ENCODE measurements around the gene EPHA6.

Gene EPHA6

DNA sequence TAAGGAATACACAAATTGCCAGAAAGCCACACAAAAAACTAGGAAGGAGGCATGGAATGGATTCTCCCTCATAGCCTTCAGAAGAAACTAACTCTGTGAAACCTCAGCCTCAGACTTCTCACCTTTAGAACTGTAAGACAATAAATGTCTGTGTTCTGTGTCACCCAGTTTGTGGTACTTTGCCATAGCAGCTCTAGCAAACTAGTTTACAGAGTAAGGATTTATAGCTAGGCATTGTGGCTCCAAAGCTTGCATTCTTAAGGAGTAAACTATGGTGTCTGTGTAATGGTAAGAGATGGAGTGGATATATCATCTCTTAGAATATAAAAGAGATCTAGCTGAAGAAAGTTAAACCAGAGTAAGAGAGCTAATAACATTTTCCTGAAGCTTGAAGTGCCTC, 18.9 kb downstream of the EPHA6 start:
- Histone ChIP-seq H3K27me3 (ENCODE audit: control insufficient read depth in 2 of 2, insufficient read depth in 2 of 2, low read length in 2 of 2) (no peaks in the 10 kb centered on the region), H3K4me3 (ENCODE audit: low read length in 2 of 2) (no peak overlapping the region), H3K4me1 (ENCODE audit: control insufficient read depth in 2 of 2, insufficient read depth in 2 of 2, low read length in 2 of 2) (no peaks in the 10 kb centered on the region), H3K27ac (ENCODE audit: low read depth in 2 of 2, low read length in 2 of 2) (no peak overlapping the region), H3K36me3 (ENCODE audit: control insufficient read depth in 2 of 2, insufficient read depth in 2 of 2, low read length in 2 of 2) (no peaks in the 10 kb centered on the region), H3K9ac (ENCODE audit: low read depth in 1 of 2, low read length in 2 of 2) (no peak overlapping the region), H3K9me3 (ENCODE audit: control insufficient read depth in 2 of 2, low read length in 2 of 2) (no peaks in the 10 kb centered on the region)

DNA sequence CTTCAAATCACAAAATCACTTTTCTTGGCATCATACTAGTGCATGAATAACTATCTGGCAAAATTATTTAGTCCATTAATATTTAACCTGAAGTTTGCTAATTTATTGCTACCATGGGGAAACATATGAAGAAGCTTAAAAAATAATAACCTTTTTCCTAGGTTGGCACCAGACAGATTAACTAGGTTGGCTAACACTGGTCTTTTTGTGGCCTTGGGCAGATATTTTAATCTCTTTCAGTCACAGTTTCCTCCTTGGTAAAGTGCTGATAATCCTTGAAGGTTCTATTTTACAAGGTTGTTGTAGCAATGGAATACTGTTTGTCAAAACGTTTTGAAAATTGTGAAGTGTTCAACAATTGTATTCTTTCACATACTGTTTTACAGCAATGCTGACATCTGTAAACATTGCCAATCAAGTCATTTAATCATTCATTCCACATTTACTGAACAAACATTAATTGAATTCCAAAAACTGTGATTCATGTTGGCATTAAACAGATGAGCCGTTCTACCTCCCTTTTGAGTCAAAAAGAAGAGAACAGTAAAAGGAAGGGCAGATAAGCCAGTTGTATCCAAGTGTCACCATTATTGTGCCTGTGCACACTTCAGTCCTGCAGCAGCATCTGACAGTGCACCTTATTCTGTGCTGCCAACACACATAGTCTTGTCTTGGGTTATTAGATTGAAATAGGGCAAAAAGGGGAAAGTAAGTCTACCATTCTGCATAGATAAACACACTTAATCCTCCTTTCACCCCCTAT, 21.9 kb downstream of the EPHA6 start:
- Histone ChIP-seq H3K27ac (ENCODE audit: low read depth in 2 of 2, low read length in 2 of 2) (no peak overlapping the region), H3K4me3 (ENCODE audit: low read length in 2 of 2) (no peak overlapping the region), H3K36me3 (ENCODE audit: control insufficient read depth in 2 of 2, insufficient read depth in 2 of 2, low read length in 2 of 2) (no peaks in the 10 kb centered on the region), H3K27me3 (ENCODE audit: control insufficient read depth in 2 of 2, insufficient read depth in 2 of 2, low read length in 2 of 2) (no peaks in the 10 kb centered on the region), H3K9me3 (ENCODE audit: control insufficient read depth in 2 of 2, low read length in 2 of 2) (no peaks in the 10 kb centered on the region), H3K4me1 (ENCODE audit: control insufficient read depth in 2 of 2, insufficient read depth in 2 of 2, low read length in 2 of 2) (no peaks in the 10 kb centered on the region), H3K9ac (ENCODE audit: low read depth in 1 of 2, low read length in 2 of 2) (no peak overlapping the region)

DNA sequence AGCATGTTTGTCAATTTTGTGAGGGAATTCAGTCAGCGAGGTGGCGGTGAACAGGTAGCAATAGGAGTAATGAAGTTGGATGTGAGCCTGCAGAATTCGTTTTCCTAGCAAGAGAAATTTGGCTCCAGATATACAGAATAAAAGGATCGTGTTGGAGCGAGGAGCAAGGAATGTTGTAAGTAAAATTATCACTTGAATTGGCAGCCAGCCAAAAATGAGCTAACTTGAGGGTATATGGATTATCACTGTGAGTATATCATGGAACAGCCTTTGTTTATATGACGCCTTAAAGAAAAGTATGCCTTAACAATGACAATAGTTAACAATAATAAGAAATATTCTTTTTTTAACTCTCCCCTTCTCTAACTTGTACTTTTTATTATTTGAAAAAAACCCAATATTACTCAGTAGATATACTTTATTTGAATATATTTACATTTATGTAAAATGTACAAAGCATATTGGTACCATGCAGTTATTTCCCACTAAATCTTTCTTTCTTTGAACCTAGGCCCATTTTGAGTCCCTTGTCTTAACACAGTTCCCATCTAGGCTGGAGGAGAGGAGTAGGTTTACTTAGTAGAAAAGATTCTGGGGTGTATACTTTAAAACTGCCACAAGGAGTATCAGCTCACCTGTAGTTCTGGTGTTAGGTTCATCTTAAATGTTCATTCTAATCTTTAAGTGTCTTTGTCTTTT, 29.3 kb downstream of the EPHA6 start:
- Histone ChIP-seq H3K36me3 (ENCODE audit: control insufficient read depth in 2 of 2, insufficient read depth in 2 of 2, low read length in 2 of 2) (no peaks in the 10 kb centered on the region), H3K9me3 (ENCODE audit: control insufficient read depth in 2 of 2, low read length in 2 of 2) (no peaks in the 10 kb centered on the region), H3K4me1 (ENCODE audit: control insufficient read depth in 2 of 2, insufficient read depth in 2 of 2, low read length in 2 of 2) (no peaks in the 10 kb centered on the region), H3K4me3 (ENCODE audit: low read length in 2 of 2) (no peak overlapping the region), H3K27me3 (ENCODE audit: control insufficient read depth in 2 of 2, insufficient read depth in 2 of 2, low read length in 2 of 2) (no peaks in the 10 kb centered on the region), H3K27ac (ENCODE audit: low read depth in 2 of 2, low read length in 2 of 2) (no peak overlapping the region), H3K9ac (ENCODE audit: low read depth in 1 of 2, low read length in 2 of 2) (no peak overlapping the region)

DNA sequence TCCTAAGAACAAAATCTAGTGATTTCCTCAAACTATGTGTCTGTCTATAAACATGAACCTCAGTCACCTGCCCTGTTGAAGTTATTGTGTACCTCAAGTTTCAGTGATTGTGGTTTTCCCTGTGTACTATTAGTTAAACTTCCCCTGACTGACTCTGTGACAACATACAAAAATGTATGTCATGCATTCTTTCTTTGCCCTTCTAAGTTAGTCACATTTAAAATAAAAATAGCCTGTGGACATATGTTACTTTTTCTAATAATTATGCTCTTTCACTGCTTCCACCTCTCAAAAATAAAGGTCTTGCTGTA, 29.8 kb downstream of the EPHA6 start:
- H3K4me3 ChIP-seq (ENCODE audit: low read length in 2 of 2), result no peak overlapping the region
- no peaks in the 10 kb centered on the region for H3K36me3 ChIP-seq (ENCODE audit: control insufficient read depth in 2 of 2, insufficient read depth in 2 of 2, low read length in 2 of 2)
- no peaks in the 10 kb centered on the region for H3K9me3 ChIP-seq (ENCODE audit: control insufficient read depth in 2 of 2, low read length in 2 of 2)

DNA sequence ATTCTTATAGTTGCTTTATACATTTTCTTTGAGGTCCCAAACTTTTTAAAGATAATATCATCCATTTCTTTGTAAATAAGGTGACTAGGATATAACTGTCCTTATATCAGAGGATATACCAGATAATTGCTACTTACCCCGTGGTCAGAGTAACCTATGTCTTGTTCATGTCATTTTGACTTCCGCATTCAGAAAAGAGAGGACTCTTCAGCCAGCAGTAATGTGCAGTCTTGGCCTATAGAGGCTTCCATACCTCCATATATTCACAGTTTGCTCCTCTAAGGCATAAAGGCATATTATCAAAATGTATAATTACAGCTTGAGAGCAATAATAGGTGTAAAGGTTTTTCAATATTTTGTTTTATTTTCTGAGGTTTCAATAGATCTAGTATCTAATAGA, 38.5 kb downstream of the EPHA6 start:
- Histone ChIP-seq H3K4me3 (ENCODE audit: low read length in 2 of 2) (no peak overlapping the region), H3K27ac (ENCODE audit: low read depth in 2 of 2, low read length in 2 of 2) (no peak overlapping the region), H3K9ac (ENCODE audit: low read depth in 1 of 2, low read length in 2 of 2) (no peak overlapping the region), H3K4me1 (ENCODE audit: control insufficient read depth in 2 of 2, insufficient read depth in 2 of 2, low read length in 2 of 2) (no peaks in the 10 kb centered on the region), H3K27me3 (ENCODE audit: control insufficient read depth in 2 of 2, insufficient read depth in 2 of 2, low read length in 2 of 2) (no peaks in the 10 kb centered on the region), H3K36me3 (ENCODE audit: control insufficient read depth in 2 of 2, insufficient read depth in 2 of 2, low read length in 2 of 2) (no peaks in the 10 kb centered on the region), H3K9me3 (ENCODE audit: control insufficient read depth in 2 of 2, low read length in 2 of 2) (no peaks in the 10 kb centered on the region)

More for the DNA sequence above, 29.8 kb downstream of the EPHA6 start:
- no peaks in the 10 kb centered on the region for H3K27me3 ChIP-seq (ENCODE audit: control insufficient read depth in 2 of 2, insufficient read depth in 2 of 2, low read length in 2 of 2)
- no peak overlapping the region for H3K9ac ChIP-seq (ENCODE audit: low read depth in 1 of 2, low read length in 2 of 2)
- no peak overlapping the region for H3K27ac ChIP-seq (ENCODE audit: low read depth in 2 of 2, low read length in 2 of 2)
- H3K4me1 ChIP-seq (ENCODE audit: control insufficient read depth in 2 of 2, insufficient read depth in 2 of 2, low read length in 2 of 2), result no peaks in the 10 kb centered on the region

DNA sequence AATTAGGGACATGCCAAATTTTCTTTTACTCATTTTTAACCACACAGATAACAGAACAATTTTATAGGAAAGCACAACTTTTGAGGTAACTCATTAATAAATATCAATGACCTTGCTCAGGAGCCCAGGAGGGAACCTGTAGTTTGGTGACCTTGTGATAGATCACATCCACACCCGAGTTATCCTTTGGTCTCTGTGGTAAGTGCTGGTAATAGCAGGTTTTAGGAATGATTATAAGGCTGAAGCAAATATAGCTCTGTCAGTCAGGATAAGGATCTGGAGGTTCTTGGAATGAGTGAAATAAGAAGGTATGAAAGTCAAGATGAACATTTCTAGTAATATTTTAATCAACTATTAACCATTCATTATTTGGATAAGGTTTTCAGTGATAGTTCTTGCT, 46.5 kb downstream of the EPHA6 start:
- H3K36me3 ChIP-seq (ENCODE audit: control insufficient read depth in 2 of 2, insufficient read depth in 2 of 2, low read length in 2 of 2), result no peaks in the 10 kb centered on the region
- H3K4me1 ChIP-seq (ENCODE audit: control insufficient read depth in 2 of 2, insufficient read depth in 2 of 2, low read length in 2 of 2), result no peaks in the 10 kb centered on the region
- no peaks in the 10 kb centered on the region for H3K27me3 ChIP-seq (ENCODE audit: control insufficient read depth in 2 of 2, insufficient read depth in 2 of 2, low read length in 2 of 2)
- H3K9me3 ChIP-seq (ENCODE audit: control insufficient read depth in 2 of 2, low read length in 2 of 2), result no peaks in the 10 kb centered on the region
- H3K27ac ChIP-seq (ENCODE audit: low read depth in 2 of 2, low read length in 2 of 2), result no peak overlapping the region
- no peak overlapping the region for H3K9ac ChIP-seq (ENCODE audit: low read depth in 1 of 2, low read length in 2 of 2)
- no peak overlapping the region for H3K4me3 ChIP-seq (ENCODE audit: low read length in 2 of 2)

DNA sequence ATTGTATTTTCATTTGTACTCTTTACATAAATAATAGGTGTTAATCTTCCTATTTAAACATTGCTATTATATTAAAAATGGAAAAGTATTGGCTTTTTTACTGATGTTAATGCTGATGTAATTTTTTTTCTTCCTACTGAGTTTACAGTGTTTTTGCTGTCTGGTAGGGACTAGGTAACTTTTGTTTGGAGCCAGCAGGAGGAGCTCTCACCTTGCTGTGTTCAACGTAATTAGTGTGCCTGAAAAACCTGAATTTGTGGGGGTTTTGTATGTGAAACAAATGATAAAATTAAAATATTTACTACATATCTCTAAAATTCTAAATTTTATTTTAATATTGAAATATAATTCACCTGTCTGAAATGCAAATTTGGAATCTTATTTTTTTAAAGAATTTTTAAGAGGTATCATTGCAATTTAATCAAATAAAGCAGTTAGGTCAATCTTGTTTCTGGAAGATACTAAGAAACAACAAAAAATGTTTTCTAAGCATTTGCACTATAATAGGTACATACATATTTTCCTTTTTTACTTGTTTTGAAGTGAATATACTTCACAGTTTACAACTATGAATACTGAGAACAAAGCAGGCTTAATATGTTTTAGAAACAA, 48.8 kb downstream of the EPHA6 start:
- Histone ChIP-seq H3K9me3 (ENCODE audit: control insufficient read depth in 2 of 2, low read length in 2 of 2) (no peaks in the 10 kb centered on the region), H3K9ac (ENCODE audit: low read depth in 1 of 2, low read length in 2 of 2) (no peak overlapping the region)

DNA sequence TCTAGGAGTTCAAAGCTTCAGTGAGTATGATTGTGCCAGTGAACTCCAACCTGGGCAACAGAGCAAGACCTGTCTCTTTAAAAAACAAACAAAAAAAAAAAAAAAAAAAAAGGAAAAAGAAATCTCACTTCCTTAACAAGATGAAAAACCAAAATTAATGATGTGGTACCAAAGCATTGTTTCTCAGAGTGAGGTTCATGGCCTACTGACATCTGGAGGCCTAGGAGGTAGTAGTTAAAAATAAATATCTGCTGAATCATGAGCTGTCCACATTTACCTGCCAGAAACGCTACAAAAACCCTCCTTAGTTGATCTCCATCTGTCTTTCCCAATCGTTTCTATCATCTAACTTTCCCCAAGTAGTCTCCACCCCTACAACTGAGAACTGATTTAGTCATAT, 51.2 kb downstream of the EPHA6 start:
- Histone ChIP-seq H3K27ac (ENCODE audit: low read depth in 2 of 2, low read length in 2 of 2) (no peak overlapping the region), H3K9ac (ENCODE audit: low read depth in 1 of 2, low read length in 2 of 2) (no peak overlapping the region), H3K36me3 (ENCODE audit: control insufficient read depth in 2 of 2, insufficient read depth in 2 of 2, low read length in 2 of 2) (no peaks in the 10 kb centered on the region), H3K4me1 (ENCODE audit: control insufficient read depth in 2 of 2, insufficient read depth in 2 of 2, low read length in 2 of 2) (no peaks in the 10 kb centered on the region), H3K9me3 (ENCODE audit: control insufficient read depth in 2 of 2, low read length in 2 of 2) (no peaks in the 10 kb centered on the region), H3K27me3 (ENCODE audit: control insufficient read depth in 2 of 2, insufficient read depth in 2 of 2, low read length in 2 of 2) (no peaks in the 10 kb centered on the region), H3K4me3 (ENCODE audit: low read length in 2 of 2) (no peak overlapping the region)

More for the DNA sequence above, 48.8 kb downstream of the EPHA6 start:
- Histone ChIP-seq H3K4me1 (ENCODE audit: control insufficient read depth in 2 of 2, insufficient read depth in 2 of 2, low read length in 2 of 2) (no peaks in the 10 kb centered on the region), H3K27ac (ENCODE audit: low read depth in 2 of 2, low read length in 2 of 2) (no peak overlapping the region), H3K4me3 (ENCODE audit: low read length in 2 of 2) (no peak overlapping the region), H3K27me3 (ENCODE audit: control insufficient read depth in 2 of 2, insufficient read depth in 2 of 2, low read length in 2 of 2) (no peaks in the 10 kb centered on the region), H3K36me3 (ENCODE audit: control insufficient read depth in 2 of 2, insufficient read depth in 2 of 2, low read length in 2 of 2) (no peaks in the 10 kb centered on the region)

DNA sequence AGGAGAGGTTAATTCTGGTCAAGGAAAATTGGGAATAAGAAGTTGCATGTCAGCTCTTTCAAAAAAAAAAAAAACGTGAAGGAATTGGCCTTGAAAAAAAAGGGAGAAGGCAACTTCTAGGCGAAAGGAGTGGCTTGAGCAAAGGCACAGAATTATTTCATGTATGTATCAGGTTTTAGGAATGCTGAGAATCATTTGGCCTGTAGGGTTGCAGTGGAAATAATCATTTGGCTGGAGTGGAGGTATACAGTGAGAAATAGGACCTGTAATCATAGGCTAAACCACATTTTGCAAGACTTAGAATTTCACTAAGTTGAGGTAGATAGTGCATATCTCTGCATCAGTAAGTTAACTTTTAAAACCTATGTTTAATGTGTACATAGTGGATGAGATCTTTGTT, 54.9 kb downstream of the EPHA6 start:
- Histone ChIP-seq H3K9ac (ENCODE audit: low read depth in 1 of 2, low read length in 2 of 2) (no peak overlapping the region), H3K36me3 (ENCODE audit: control insufficient read depth in 2 of 2, insufficient read depth in 2 of 2, low read length in 2 of 2) (no peaks in the 10 kb centered on the region), H3K4me1 (ENCODE audit: control insufficient read depth in 2 of 2, insufficient read depth in 2 of 2, low read length in 2 of 2) (no peaks in the 10 kb centered on the region), H3K27ac (ENCODE audit: low read depth in 2 of 2, low read length in 2 of 2) (no peak overlapping the region), H3K27me3 (ENCODE audit: control insufficient read depth in 2 of 2, insufficient read depth in 2 of 2, low read length in 2 of 2) (no peaks in the 10 kb centered on the region), H3K9me3 (ENCODE audit: control insufficient read depth in 2 of 2, low read length in 2 of 2) (no peaks in the 10 kb centered on the region), H3K4me3 (ENCODE audit: low read length in 2 of 2) (no peak overlapping the region)

DNA sequence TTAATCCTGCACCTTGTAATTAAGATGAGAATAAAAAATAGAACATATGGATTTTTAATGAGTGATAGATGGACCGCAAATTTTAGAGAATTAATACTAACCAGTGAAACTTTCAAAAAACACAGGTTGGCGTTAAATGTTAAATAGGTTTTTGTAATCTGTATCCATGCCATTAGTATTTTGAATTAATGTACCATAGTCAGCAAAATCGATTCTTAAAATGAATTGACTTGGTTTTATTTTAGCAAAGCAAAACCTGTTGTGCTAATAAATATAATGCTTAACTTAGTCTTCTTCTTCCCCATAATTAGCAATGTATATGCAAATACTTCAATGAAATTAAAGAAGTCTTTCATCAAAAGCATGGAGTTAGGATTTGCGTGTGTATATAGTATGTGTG, 63.1 kb downstream of the EPHA6 start:
- H3K27ac ChIP-seq (ENCODE audit: low read depth in 2 of 2, low read length in 2 of 2), result no peak overlapping the region
- H3K9me3 ChIP-seq (ENCODE audit: control insufficient read depth in 2 of 2, low read length in 2 of 2), result no peaks in the 10 kb centered on the region
- H3K36me3 ChIP-seq (ENCODE audit: control insufficient read depth in 2 of 2, insufficient read depth in 2 of 2, low read length in 2 of 2), result no peaks in the 10 kb centered on the region
- H3K4me3 ChIP-seq (ENCODE audit: low read length in 2 of 2), result no peak overlapping the region
- no peaks in the 10 kb centered on the region for H3K4me1 ChIP-seq (ENCODE audit: control insufficient read depth in 2 of 2, insufficient read depth in 2 of 2, low read length in 2 of 2)
- H3K27me3 ChIP-seq (ENCODE audit: control insufficient read depth in 2 of 2, insufficient read depth in 2 of 2, low read length in 2 of 2), result no peaks in the 10 kb centered on the region
- H3K9ac ChIP-seq (ENCODE audit: low read depth in 1 of 2, low read length in 2 of 2), result no peak overlapping the region
